GM21381 (cell line): ENCODE results near the gene TMED1.
"Not testable (repeated sequence)": the region's sequence is repeated elsewhere in the genome, so short reads cannot be mapped to it uniquely, and the experiment has no call there.

Source experiments
- ATAC-seq: cut with Tn5 transposase; IDR thresholded peaks from one replicate; pipeline ENCODE4 v1.9.1; 2021; ENCODE audit warnings: mild to moderate bottlenecking, moderate library complexity; ENCODE audit not compliant: unreplicated experiment

Gene TMED1

GRCh38 chr19:10863107-10863717, 27.2 kb upstream of the TMED1 start:
- no peak for ATAC-seq

DNA sequence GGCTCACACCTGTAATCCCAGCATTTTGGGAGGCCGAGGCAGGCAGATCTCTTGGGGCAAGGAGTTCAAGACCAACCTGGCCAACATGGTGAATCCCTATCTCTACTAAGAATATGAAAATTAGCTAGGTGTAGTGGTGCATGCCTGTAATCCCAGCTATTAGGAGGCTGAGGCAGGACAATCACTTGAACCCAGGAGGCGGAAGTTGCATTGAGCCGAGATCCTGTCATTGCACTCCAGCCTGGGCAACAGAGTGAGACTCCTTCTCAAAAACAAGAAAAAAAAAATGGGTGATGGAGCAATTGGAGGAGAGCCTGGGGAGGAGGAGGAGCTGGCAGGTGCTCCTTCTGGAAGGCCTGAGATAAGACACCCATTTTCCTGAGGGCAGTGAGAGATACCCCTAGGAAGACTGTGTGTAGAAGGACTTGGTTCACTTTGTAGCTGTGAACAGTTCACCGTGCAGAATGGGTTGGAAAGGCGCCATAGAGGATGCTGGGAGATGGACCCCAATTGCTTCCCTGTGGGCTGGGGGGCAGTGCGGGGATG, 26.6 kb upstream of the TMED1 start:
- no peak for ATAC-seq

- ATAC-seq, result no peak
Observed at GRCh38 chr19:10861103-10861651, 25.2 kb upstream of the TMED1 start.

DNA sequence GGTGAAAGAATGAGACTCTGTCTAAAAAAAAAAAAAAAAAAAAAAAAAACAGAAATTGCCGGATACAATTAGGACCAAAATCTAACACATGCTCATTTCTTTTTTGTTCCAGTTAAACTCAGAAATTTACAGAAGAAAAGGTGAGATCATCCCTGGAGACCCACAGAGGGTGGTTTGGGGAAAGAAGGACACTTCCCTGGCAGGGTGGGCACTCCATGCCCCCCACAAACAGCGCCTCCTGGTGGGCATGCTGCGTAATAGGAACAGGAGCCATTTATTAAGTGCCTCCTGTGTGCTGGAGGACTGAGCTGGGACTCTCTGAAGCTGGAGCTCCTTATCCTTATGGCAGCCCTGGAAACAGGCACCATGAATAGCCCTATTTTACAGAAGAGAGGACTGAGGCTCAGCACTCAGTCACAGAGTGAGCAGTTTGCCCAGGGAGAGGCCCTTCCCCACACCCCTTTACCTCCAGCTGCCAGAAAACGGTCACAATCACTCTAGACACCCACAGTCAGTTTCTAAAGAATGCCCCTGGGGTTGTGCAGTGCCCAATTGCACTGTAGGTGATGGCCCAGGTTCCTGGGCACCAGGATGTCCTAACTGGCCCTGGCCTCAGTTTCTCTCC, 22.3 kb upstream of the TMED1 start:
- no peak for ATAC-seq

DNA sequence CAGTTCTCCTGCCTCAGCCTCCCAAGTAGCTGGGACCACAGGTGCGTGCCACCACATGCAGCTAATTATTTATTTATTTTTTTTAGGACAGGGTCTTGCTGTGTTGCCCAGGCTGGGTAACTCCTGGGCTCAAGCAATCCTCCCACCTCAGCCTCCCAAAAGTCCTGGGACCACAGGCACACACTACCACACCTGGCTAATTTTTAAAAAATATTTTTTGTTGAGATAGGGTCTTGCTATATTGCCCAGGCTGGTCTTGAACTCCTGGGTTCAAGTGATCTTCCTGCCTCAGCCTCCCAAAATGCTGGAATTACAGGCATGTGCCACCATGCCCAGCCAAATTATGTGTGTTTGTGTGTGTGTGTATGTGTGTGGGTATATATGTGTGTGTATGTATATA, 20.9 kb upstream of the TMED1 start:
- not testable (repeated sequence) for ATAC-seq

- ATAC-seq, result no peak
Observed at GRCh38 chr19:10855879-10856522, 20.0 kb upstream of the TMED1 start.

GRCh38 chr19:10854350-10855089, 18.5 kb upstream of the TMED1 start:
- no peak for ATAC-seq

- ATAC-seq, result no peak
Observed at GRCh38 chr19:10852941-10853340, 16.9 kb upstream of the TMED1 start.

DNA sequence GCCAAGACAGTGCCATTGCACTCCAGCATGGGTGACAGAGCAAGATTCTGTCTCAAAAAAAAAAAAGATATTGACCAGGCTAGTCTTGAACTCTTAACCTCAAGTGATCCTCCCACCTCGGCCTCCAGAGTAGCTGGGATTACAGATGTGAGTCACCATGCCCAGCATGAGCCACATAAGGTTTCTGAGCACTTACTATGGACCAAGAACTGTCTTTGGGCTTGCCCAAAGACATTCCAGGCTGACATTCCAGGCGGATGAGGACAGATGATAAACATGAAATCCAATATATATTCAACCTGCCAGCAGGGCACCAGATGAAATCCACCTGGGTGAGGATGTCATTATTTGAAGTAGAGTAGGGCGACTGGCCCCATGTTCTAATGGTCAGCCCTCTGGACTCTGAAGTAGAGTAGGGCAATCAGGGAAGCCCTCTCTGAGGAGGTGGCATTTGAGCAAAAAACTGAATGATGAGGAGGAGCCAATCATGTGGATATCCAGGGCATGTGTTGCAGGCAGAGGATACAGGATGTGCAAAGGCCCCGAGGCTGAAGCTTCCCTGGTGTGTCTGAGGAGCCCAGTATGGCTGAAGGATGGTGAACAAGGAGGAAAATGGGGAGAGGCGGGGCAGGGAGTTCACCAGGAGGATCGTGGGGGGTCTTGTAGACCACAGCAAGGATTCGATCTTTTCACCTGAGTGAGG, 16.2 kb upstream of the TMED1 start:
- ATAC-seq, result no peak

DNA sequence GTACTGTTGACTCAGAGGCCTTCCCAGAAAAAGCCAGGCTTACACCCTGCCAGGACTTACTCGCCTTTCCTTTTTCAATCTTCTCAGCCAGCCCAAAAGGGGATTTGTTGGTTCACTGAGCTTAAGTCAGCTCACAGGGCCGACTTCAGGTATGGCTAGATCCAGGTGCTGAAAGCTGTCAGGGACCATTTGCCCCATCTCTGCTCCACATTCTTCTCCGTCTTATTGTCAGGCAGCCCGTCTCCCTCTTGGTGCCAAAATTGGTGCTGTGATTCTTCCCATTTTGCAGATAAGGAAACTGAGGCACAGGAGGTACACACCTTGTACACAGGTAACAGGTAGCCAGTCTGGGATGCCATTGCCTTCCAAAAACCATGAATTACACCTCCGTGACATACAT, 14.6 kb upstream of the TMED1 start:
- ATAC-seq, result no peak

DNA sequence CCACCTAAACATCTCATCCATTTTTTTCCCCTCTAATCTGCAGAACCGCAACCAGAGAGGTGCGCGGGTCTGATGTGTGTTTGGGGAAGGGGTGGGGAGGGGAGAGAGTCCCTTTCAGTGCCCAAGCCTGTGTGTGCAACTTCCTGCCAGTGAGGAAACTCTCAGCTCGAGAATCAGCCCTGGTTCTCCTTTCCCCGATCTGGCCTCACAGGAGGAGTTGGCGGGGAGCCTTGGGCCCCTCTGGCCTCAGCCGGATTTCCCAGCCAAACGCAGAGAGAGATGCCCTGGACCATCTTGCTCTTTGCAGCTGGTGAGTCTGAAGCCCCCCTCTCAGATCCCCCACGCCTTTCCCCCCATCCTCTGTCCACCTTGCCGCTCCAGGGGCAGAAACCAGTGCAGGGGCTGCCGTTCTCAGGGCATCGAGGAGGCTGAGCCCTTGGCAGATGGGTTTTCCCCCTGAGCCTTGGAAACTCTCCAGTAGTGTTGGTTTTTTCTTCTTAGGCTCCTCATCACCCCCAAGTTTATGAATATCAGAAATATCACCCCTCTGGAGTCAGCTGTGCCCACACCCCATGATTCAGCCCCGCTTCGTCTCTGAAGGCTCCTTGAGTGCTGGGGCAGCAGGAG, 12.3 kb upstream of the TMED1 start, which contains the start of gene C19orf38:
C19orf38 (plus strand) TSS at position 186 of the 627 bp plus-strand sequence; CDS start at position 280, 94 bp downstream.
- no peak for ATAC-seq

DNA sequence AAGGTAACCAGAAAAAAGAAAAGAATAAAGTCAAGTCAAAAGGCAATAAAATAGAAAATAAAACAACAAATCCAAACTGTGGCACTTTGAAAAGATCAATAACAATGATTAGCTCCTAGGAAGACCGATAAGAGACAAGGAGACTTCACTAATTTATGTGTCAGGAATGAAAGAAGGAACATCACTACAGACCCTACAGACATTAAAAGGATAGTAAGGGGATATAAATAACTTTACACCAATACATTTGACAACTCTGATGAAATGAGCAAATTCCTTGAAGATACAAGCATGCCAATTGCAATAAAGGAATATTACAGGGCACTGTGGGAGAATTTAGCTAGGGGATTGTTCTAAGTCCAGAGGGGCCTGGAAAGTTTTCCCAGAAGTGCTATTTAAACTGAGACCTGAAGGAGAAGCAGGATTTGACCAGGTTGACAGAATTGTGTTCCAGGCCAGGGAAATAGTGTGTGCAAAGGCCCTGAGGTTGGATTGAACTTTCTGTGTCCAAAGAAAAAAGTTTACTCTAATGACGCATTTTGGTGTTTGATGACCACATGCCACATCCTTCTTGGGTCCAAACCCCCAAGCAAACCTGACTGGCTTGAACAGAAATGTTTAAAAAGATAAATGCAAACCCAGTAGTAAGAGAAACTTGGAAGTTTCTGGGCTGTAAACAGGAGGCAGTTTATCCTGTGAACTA, 10.6 kb upstream of the TMED1 start:
- ATAC-seq, result no peak

- no peak for ATAC-seq
Observed at GRCh38 chr19:10842788-10843187, 6.8 kb upstream of the TMED1 start.

- ATAC-seq, result no peak
Observed at GRCh38 chr19:10839114-10840050, 3.4 kb upstream of the TMED1 start.

DNA sequence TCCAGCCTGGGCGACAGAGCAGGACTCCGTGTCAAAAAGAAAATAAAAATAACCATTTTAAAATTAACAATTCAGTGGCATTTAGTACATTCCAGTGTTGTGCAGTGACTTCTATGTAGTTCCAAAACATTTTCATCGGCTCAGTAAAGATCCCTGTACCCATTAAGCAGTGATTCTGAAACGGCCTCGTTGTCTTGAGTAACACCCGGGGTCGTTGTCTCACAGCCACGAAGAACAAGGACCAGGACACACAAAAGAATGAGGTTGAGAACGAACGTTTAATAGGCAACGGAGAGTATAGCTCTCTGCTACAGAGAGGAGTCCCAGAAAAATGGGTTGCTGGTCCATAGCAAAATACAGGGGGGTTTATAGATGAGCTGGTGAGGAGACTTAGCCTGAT, 2.4 kb upstream of the TMED1 start:
- ATAC-seq, result no peak

DNA sequence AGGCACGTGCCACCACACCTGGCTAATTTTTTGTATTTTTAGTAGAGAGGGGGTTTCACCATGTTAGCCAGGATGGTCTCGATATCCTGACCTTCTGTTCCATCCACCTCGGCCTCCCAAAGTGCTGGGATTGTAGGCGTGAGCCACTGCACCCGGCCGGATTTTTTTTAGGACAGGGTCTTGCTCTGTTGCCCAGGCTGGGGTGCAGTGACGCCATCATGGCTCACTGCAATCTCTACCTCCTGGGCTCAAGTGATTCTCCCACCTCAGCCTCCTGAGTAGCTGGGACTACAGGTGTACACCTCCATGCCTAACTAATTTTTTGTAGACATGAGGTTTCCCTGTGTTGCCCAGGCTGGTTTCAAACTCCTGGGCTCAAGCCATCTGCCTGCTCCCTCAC, 1.6 kb upstream of the TMED1 start:
- not testable (repeated sequence) for ATAC-seq

- ATAC-seq, result peak; percentile 16
Observed at GRCh38 chr19:10836479-10837330, 693 bp upstream of the TMED1 start.
